ENCODE results near the gene BRIP1. TPM values are rescaled to one million over a fixed set of nuclear protein-coding genes. Genes with fewer than 3 reads are reported as not detected.

The BRIP1 gene
- total RNA-seq, 1 experiment from 2014 or later: 30.2 TPM

GRCh38 chr17:61874075-61874474, 10.7 kb upstream of the BRIP1 start:
- H3K4me3 ChIP-seq (ENCODE audit: low read depth, low read length, poor library complexity, severe bottlenecking): no peak overlapping the region
- H3K27me3 ChIP-seq (replicated peaks; ENCODE audit: insufficient read depth, low read depth, low read length, poor library complexity): no peaks in the 10 kb centered on the region
- no peak overlapping the region for H3K27ac ChIP-seq (ENCODE audit: low read depth, low read length, poor library complexity, severe bottlenecking)
- no peaks in the 10 kb centered on the region for H3K9me3 ChIP-seq (ENCODE audit: low read depth, low read length, poor library complexity, severe bottlenecking)
- ChIA-PET POLR2A (ENCODE audit: low non-redundant PET) (no interaction called here), CTCF (no interaction called here)
- peaks cover 58% of the 10 kb centered on the region for H3K36me3 ChIP-seq (ENCODE audit: insufficient read depth, low read length, poor library complexity, severe bottlenecking)
- no peak for DNase-seq (ENCODE audit: low spot score)
- intact Hi-C loops (cut with micrococcal nuclease; ENCODE audit: unreplicated experiment): no loop called here
- no TSS peak for BruUV-seq (replicated peaks)
- TF ChIP-seq CTCF (conservative IDR thresholded peaks at IDR 0.05; ENCODE audit: low read depth, low read length): no peak
- TF ChIP-seq EZH2 (IDR thresholded peaks at IDR 0.05; ENCODE audit: borderline replicate concordance, low read depth, low read length, poor library complexity, severe bottlenecking): no peak
- H3K4me1 ChIP-seq (ENCODE audit: insufficient read depth, low read length, poor library complexity, severe bottlenecking): no peaks in the 10 kb centered on the region

GRCh38 chr17:61872099-61872498, 8.8 kb upstream of the BRIP1 start:
- intact Hi-C loops (cut with micrococcal nuclease; ENCODE audit: unreplicated experiment): no loop called here
- Histone ChIP-seq H3K9me3 (ENCODE audit: low read depth, low read length, poor library complexity, severe bottlenecking) (no peaks in the 10 kb centered on the region), H3K36me3 (ENCODE audit: insufficient read depth, low read length, poor library complexity, severe bottlenecking) (peaks cover 62% of the 10 kb centered on the region), H3K4me3 (ENCODE audit: low read depth, low read length, poor library complexity, severe bottlenecking) (no peak overlapping the region), H3K27me3 (replicated peaks; ENCODE audit: insufficient read depth, low read depth, low read length, poor library complexity) (no peaks in the 10 kb centered on the region), H3K27ac (ENCODE audit: low read depth, low read length, poor library complexity, severe bottlenecking) (no peak overlapping the region), H3K4me1 (ENCODE audit: insufficient read depth, low read length, poor library complexity, severe bottlenecking) (no peaks in the 10 kb centered on the region)
- CTCF ChIA-PET: no interaction called here
- no peak for DNase-seq (ENCODE audit: low spot score)
- TF ChIP-seq EZH2 (IDR thresholded peaks at IDR 0.05; ENCODE audit: borderline replicate concordance, low read depth, low read length, poor library complexity, severe bottlenecking): no peak
- POLR2A ChIA-PET (ENCODE audit: low non-redundant PET): no interaction called here
- BruUV-seq (replicated peaks): no TSS peak

- DNase-seq (ENCODE audit: low spot score): no peak
- no peaks in the 10 kb centered on the region for H3K9me3 ChIP-seq (ENCODE audit: low read depth, low read length, poor library complexity, severe bottlenecking)
- no peak overlapping the region for H3K27ac ChIP-seq (ENCODE audit: low read depth, low read length, poor library complexity, severe bottlenecking)
- intact Hi-C loops (cut with micrococcal nuclease; ENCODE audit: unreplicated experiment): no loop called here
- ChIA-PET POLR2A (ENCODE audit: low non-redundant PET) (no interaction called here), CTCF (no interaction called here)
- H3K27me3 ChIP-seq (replicated peaks; ENCODE audit: insufficient read depth, low read depth, low read length, poor library complexity): no peaks in the 10 kb centered on the region
- TF ChIP-seq CTCF (conservative IDR thresholded peaks at IDR 0.05; ENCODE audit: low read depth, low read length) (no peak), EZH2 (IDR thresholded peaks at IDR 0.05; ENCODE audit: borderline replicate concordance, low read depth, low read length, poor library complexity, severe bottlenecking) (no peak)
- no TSS peak for BruUV-seq (replicated peaks)
- H3K36me3 ChIP-seq (ENCODE audit: insufficient read depth, low read length, poor library complexity, severe bottlenecking): peaks cover 63% of the 10 kb centered on the region
- H3K4me1 ChIP-seq (ENCODE audit: insufficient read depth, low read length, poor library complexity, severe bottlenecking): peaks cover 3% of the 10 kb centered on the region
- H3K4me3 ChIP-seq (ENCODE audit: low read depth, low read length, poor library complexity, severe bottlenecking): no peak overlapping the region
Observed at GRCh38 chr17:61869138-61869537, 5.8 kb upstream of the BRIP1 start.

GRCh38 chr17:61868074-61868473, 4.7 kb upstream of the BRIP1 start:
- ChIA-PET POLR2A (ENCODE audit: low non-redundant PET) (no interaction called here), CTCF (no interaction called here)
- no peak for TF ChIP-seq EZH2 (IDR thresholded peaks at IDR 0.05; ENCODE audit: borderline replicate concordance, low read depth, low read length, poor library complexity, severe bottlenecking)

More at GRCh38 chr17:61868074-61868473, 4.7 kb upstream of the BRIP1 start:
- intact Hi-C loops (cut with micrococcal nuclease; ENCODE audit: unreplicated experiment): no loop called here
- BruUV-seq (replicated peaks): no TSS peak
- Histone ChIP-seq H3K27me3 (replicated peaks; ENCODE audit: insufficient read depth, low read depth, low read length, poor library complexity) (no peaks in the 10 kb centered on the region), H3K27ac (ENCODE audit: low read depth, low read length, poor library complexity, severe bottlenecking) (no peak overlapping the region), H3K4me3 (ENCODE audit: low read depth, low read length, poor library complexity, severe bottlenecking) (no peak overlapping the region), H3K4me1 (ENCODE audit: insufficient read depth, low read length, poor library complexity, severe bottlenecking) (peaks cover 5% of the 10 kb centered on the region), H3K36me3 (ENCODE audit: insufficient read depth, low read length, poor library complexity, severe bottlenecking) (peaks cover 63% of the 10 kb centered on the region), H3K9me3 (ENCODE audit: low read depth, low read length, poor library complexity, severe bottlenecking) (no peaks in the 10 kb centered on the region)
- DNase-seq (ENCODE audit: low spot score): no peak

All from A673 (cell line).